ENCODE data around the gene PDLIM1.

PDLIM1 gene

GRCh38 chr10:95263864-95264226, 27.0 kb downstream of the PDLIM1 start:
- DNase-seq (ENCODE audit: low spot score), result no peak

- DNase-seq (ENCODE audit: low spot score), result no peak
These were observed 27.9 kb downstream of the PDLIM1 start for GRCh38 chr10:95262763-95263518.

- no peak for DNase-seq (ENCODE audit: low spot score)
These were observed 28.9 kb downstream of the PDLIM1 start for GRCh38 chr10:95261926-95262325.

GRCh38 chr10:95260909-95261552, 29.8 kb downstream of the PDLIM1 start:
- DNase-seq (ENCODE audit: low spot score), result peak; percentile 59

- peak; percentile 91 for DNase-seq (ENCODE audit: low spot score)
These were observed 30.4 kb downstream of the PDLIM1 start for GRCh38 chr10:95260397-95260881.

- no peak for DNase-seq (ENCODE audit: low spot score)
These were observed 33.0 kb downstream of the PDLIM1 start for GRCh38 chr10:95257849-95258248.

- DNase-seq (ENCODE audit: low spot score), result no peak
These were observed 34.5 kb downstream of the PDLIM1 start for GRCh38 chr10:95256268-95256667.

- DNase-seq (ENCODE audit: low spot score), result no peak
These were observed 36.2 kb downstream of the PDLIM1 start for GRCh38 chr10:95254629-95255028.

GRCh38 chr10:95253686-95254085, 37.1 kb downstream of the PDLIM1 start:
- DNase-seq (ENCODE audit: low spot score), result no peak

- no peak for DNase-seq (ENCODE audit: low spot score)
These were observed 37.8 kb downstream of the PDLIM1 start for GRCh38 chr10:95253007-95253406.

- no peak for DNase-seq (ENCODE audit: low spot score)
These were observed 39.9 kb downstream of the PDLIM1 start for GRCh38 chr10:95250856-95251255.

- DNase-seq (ENCODE audit: low spot score), result no peak
These were observed 41.3 kb downstream of the PDLIM1 start for GRCh38 chr10:95249467-95249866.

- no peak for DNase-seq (ENCODE audit: low spot score)
These were observed 41.8 kb downstream of the PDLIM1 start for GRCh38 chr10:95248989-95249388.

GRCh38 chr10:95247881-95248583, 42.8 kb downstream of the PDLIM1 start:
- no peak for DNase-seq (ENCODE audit: low spot score)

GRCh38 chr10:95247200-95247880, 43.5 kb downstream of the PDLIM1 start:
- DNase-seq (ENCODE audit: low spot score), result peak; percentile 74

GRCh38 chr10:95246582-95247051, 44.2 kb downstream of the PDLIM1 start:
- DNase-seq (ENCODE audit: low spot score), result peak; percentile 71

GRCh38 chr10:95245425-95246055, 45.3 kb downstream of the PDLIM1 start:
- no peak for DNase-seq (ENCODE audit: low spot score)

- DNase-seq (ENCODE audit: low spot score), result no peak
These were observed 46.7 kb downstream of the PDLIM1 start for GRCh38 chr10:95244152-95244551.

- DNase-seq (ENCODE audit: low spot score), result no peak
These were observed 47.5 kb downstream of the PDLIM1 start for GRCh38 chr10:95243318-95243617.

- peak; percentile 72 for DNase-seq (ENCODE audit: low spot score)
These were observed 48.1 kb downstream of the PDLIM1 start for GRCh38 chr10:95242581-95243317.

- no peak for DNase-seq (ENCODE audit: low spot score)
These were observed 49.3 kb downstream of the PDLIM1 start for GRCh38 chr10:95241533-95241932.
